ENCODE measurements around the gene XPOT.

The XPOT gene

GRCh38 chr12:64428956-64429355 lies 24.8 kb downstream of the XPOT start:
- no peak for DNase-seq

- no peak for DNase-seq
These were observed 26.7 kb downstream of the XPOT start for GRCh38 chr12:64430886-64431285.

- DNase-seq = no peak
These were observed 27.6 kb downstream of the XPOT start for GRCh38 chr12:64431791-64432190.

- DNase-seq = no peak
These were observed 29.7 kb downstream of the XPOT start for GRCh38 chr12:64433915-64434314.

GRCh38 chr12:64440100-64440499 lies 35.9 kb downstream of the XPOT start:
- no peak for DNase-seq

GRCh38 chr12:64445490-64445889 lies 41.3 kb downstream of the XPOT start:
- DNase-seq = no peak

DNA sequence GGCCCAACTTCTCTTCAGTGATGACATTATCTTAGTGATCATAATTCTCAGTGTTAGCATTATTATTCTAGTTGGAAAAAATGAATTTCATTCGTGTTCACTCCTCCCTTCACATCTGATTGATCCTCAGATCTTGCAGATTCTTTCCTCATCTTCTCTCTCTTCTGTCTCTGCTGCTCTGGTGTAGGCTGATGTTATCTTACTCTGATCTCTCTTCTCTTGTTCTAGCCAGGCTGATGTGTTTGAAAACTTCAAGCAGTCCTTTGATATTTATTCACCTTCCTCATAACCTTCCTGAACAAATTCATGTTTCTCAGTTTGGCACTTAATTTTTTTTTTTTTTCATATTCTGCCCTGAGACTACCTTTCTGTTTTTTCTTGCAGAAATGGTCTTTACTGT lies 42.1 kb downstream of the XPOT start:
- DNase-seq = no peak

DNA sequence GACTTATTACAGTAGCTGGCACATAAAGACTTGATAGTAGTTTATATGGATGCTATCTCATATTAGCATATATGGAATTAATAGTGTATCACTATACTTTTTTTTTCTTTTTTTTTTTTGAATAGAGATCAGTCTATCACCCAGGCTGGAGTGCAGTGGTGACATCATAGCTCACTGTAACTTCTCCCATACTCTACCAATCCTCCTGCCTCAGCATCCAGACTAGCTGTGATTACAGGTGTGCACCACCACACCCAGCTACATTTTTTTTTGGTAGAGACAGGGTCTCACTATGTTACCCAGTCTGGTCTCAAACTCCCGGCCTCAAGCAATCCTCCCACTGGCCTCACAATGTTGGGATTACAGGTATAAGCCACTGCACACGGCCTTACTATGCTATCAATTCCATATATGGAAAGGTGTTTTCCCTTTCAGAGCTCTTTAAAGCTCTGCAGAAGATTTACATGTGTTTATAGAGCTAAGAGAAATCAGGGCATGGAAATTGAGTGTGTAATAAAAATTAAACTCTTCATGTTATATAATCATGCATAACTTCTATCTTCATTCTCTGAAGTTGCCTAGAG lies 46.0 kb downstream of the XPOT start:
- no peak for DNase-seq

DNA sequence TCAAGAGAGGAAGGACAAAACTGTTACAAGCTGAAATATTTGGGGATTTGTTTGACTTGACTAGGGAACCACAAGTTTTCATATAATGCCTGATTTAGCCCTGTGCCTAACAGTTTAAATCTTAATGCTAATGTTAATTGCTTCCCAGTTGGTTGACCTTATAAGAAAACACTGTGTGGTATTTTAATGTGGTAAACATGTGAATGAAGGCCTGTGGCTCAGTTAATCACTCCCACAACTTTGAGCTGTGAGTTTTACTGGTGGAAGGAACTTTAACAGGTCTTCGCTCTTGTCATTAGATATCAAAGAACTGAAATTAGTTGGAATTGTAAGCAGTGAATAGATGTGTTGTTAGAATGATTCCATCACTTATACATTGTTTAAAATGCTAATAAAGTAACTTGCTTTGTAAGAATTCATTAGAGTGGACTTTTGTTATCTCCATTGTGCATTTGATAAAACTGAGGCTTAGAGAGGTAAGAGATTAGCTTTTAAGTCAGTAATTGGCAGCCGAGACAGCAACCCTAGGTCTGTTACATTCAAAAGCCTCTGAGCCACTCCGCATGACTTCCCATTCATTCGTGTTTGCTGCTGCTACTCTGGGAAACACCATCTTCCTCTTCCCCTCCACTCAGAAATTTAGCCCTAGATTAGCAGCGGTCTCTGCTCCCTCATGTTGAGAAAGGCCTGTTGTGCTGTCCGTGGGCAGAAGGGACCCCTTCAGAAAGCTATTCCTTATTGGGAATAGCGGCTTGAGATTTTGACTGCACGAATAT lies 46.7 kb downstream of the XPOT start:
- DNase-seq = no peak

DNA sequence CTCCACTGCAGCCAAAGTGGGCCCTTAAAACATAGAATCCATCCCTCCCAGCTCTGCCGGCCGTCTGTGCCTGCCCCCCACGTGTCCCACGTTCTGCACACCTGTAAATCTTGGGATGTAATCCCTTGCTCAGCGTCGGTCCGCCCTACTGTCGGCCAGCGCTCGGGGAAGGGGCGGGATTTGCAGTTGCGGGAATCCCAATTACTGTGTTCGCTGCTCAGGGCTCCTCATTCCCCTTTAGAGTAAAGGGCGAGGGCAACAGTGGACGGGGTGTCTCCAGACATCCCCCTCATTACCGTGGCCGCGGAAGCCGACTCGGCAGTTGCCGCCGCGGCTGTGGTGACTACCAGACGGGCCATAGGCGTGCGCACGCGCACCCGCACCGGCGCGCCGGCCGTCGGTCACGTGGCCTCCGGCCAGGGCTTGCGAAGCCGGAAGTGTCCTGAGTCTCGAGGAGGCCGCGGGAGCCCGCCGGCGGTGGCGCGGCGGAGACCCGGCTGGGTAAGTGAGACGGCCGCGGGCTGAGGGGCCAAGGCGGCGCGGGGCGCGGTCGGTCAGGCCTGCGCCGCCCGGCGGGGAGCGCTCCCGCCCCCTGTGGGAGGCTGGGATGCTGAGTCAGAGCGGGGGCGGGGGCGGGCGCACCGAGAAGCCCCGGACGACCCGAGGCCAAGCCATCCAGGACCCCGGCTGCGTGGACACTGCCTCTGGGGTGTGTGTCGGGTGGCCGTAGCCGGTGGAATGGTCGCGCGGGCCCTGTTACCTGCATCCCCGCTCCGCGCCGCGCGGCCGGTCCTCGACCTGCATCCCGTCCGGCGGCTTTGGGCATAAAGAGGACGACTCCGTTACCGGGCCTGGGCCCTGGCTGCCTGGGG lies 47.7 kb downstream of the XPOT start, which contains the start of gene TBK1:
Gene TBK1, plus strand, starts transcription at position 434 of the 872 bp plus-strand sequence. CDS start 3,751 bp downstream, outside the sequence.
- DNase-seq = peak; percentile 62

DNA sequence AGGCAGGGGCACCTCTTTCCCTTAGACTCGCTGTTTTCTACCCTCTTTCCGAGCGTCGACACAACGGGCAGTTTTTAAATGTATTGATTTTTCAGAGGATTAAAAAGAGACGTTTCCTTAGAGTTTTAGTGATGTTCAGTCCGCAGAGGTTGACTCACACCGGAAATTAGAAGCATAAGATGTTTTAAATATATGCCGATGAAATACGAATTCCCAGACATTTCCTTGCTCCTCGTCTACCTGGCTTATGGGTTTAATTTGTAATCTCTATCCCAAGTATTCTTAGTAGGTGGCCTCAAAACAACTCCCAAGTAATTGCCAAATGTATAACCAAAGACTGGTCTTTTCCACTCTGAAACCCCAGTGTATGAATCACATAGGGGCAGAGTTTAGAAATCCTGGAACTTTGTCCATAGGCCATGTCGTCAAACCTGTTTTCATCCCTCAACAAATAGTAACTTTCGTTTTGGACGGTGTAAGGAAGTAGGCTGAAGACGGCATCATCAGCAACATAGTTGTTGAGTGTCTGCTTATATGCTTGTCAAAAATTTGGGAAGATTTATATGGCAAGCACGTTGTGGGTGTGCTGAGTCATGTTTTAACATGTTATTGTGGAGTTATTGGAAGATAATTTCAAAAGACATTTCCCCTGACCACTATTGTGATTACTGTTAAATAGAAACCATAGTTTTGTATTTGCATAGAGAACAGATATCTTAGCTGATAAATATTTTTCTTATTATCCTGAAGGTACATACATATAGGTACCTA lies 48.6 kb downstream of the XPOT start:
- no peak for DNase-seq

DNA sequence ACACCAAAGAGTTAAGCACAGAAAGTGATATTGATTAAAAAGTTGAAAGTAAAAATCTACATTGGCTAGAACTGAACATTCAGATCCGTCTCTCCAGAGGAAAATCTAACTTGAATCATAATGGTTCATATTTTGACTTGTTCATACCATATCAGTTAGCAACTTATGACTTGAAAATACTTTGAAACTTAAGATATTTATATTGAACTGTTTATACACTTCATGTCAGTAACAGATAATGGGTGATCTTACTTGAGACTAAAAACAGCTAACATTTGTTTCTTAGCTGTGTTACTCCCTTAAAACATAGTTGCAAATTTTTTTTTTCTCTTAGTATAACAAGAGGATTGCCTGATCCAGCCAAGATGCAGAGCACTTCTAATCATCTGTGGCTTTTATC lies 51.3 kb downstream of the XPOT start:
- DNase-seq = no peak

DNA sequence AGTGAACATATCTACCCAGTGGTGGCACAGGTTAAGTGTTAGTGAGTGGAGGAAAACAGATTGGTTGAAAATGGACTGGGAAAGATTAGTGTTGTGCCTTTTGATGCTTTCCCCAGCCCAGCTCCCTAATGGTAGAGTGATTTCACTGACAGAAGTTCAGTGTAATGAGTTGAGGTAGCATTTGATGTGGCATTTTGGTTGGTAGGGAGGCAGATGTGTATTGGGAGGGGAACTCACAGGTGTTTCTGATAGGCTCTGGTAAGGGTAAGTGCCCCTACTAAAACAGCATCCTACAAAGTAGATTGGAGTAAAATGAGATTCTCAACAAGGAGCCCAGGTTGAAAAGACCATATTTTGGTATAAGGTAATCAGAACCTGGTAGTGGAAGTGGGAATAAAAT lies 51.9 kb downstream of the XPOT start:
- DNase-seq = no peak

DNA sequence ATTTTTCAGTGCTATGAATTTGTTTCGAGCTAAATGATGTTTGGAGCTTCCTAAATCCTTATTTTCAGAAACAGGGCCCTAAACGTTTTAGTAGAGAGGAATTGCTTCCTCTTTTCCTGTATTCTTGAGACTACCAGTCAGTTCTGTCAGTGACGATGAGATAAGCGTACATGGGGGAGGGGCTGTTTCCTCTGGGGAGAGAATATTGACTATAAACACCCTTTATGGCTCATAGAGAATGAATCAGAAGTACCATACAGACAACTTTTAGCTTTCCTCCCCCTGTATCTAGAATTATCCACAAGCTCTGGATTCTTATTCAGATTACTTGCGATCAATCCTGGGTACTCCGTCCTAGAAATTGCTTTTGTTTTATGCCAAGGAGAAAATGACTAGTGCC lies 52.8 kb downstream of the XPOT start:
- no peak for DNase-seq

DNA sequence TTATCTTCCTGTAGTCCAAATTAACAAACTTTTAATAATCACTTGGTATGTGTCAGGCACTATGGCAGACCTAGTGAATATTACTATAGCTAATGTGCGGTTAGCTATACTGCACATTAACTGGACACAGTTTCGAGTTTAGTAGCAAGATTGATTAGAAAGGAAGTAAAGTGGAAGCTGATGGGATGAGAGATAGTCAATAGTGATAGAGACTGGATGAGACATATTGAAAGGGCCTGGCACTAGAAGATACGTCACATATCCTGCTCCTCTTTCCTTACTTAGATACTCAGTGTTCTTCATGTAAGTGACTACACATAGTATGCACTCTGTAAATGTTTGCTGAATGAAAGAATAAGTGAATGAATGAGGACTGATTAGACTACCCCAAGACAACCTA lies 53.3 kb downstream of the XPOT start:
- DNase-seq = no peak

- DNase-seq = no peak
These were observed 53.7 kb downstream of the XPOT start for GRCh38 chr12:64457923-64458322.

- no peak for DNase-seq
These were observed 55.3 kb downstream of the XPOT start for GRCh38 chr12:64459394-64459891.

GRCh38 chr12:64461634-64462414 lies 57.6 kb downstream of the XPOT start:
- DNase-seq = no peak

GRCh38 chr12:64466178-64466577 lies 62.0 kb downstream of the XPOT start:
- DNase-seq = no peak

GRCh38 chr12:64468966-64469365 lies 64.8 kb downstream of the XPOT start:
- no peak for DNase-seq

DNA sequence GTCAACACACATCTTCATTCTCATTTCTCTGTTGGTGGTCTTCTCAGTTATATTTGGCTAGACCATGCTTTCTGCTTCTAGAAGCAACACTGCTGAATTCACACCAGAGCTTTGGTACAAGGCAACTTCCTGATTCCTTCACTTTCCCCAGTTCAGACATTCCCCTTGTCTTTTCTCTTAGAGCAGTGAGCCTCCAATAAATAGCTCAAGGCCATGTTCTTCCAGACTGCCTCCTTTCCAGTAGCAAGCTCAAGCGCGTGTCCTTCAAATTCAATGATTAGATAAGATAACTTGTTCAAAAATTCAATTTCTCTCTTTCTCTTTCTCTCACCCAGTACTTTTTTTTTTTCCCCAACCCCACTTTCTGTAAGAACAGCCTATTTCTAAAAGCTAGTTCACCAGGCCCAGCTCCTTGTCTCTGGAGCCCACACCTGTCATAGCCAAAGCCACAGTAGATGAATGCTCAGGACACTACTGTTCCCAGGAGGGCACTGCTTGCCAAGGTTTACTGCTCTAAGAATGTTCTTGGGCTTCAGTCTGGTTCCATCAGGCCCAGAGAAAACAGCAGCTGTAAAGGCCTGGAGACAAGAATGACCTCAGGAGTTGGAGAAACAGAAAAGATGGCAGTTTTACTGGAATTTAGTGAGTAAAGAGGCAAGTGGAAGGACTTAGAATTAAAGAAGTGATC lies 65.4 kb downstream of the XPOT start:
- DNase-seq = no peak
